DMS53 treated with DMSO at 0.1 percent for 48 hours (cell line): ENCODE results near the gene ANKRD36.
"Not testable (repeated sequence)": the region's sequence is repeated elsewhere in the genome, so short reads cannot be mapped to it uniquely, and the experiment has no call there.

Source experiments
- DNase-seq: peaks from one replicate; lab custom pipeline; 2025; ENCODE audit not compliant: unreplicated experiment; lab: John Stamatoyannopoulos, UW

The ANKRD36 gene

GRCh38 chr2:97276232-97276798 is 163.4 kb downstream of the ANKRD36 start:
- not testable (repeated sequence) for DNase-seq

GRCh38 chr2:97285187-97285586 is 172.2 kb downstream of the ANKRD36 start:
- not testable (repeated sequence) for DNase-seq

GRCh38 chr2:97293687-97294086 is 180.7 kb downstream of the ANKRD36 start:
- not testable (repeated sequence) for DNase-seq
